ENCODE data around the gene BRSK1. TPM values are rescaled to one million over a fixed set of nuclear protein-coding genes. Genes with fewer than 3 reads are reported as not detected.

The BRSK1 gene
- total RNA-seq, 4 donors from 2014 or later, result 0.73 to 1.1 TPM; not detected in 2

- intact Hi-C loops (cut with DNase I), result no loop called here
- WGBS, 2 donors, result 60 to 67% methylated on average over 9 to 11 of the region's 32 CpGs
- Histone ChIP-seq H3K36me3 (no peaks in the 10 kb centered on the region), H3K9me3 (no peaks in the 10 kb centered on the region), H3K27me3 (peaks cover 0 to 80% (median 2%) of the 10 kb centered on the region in 4 donors), H3K27ac (no peak overlapping the region), H3K4me1 (peaks cover 7 to 17% (median 11%) of the 10 kb centered on the region in 3 donors), H3K4me3 (no peak overlapping the region)
- no peak for DNase-seq
- TF ChIP-seq CTCF (IDR thresholded peaks at IDR 0.05), result no peak
- no peak for TF ChIP-seq POLR2A (IDR thresholded peaks at IDR 0.05)
Observed at GRCh38 chr19:55358943-55359908, 75.4 kb downstream of the BRSK1 start.

GRCh38 chr19:55360902-55361301 is 77.1 kb downstream of the BRSK1 start:
- 74 to 80% methylated on average over 2 to 6 of the region's 16 CpGs for WGBS, 2 donors
- intact Hi-C loops (cut with DNase I), result no loop called here
- H3K9me3 ChIP-seq, result no peaks in the 10 kb centered on the region
- no peaks in the 10 kb centered on the region for H3K36me3 ChIP-seq
- H3K27me3 ChIP-seq, result peaks cover 0 to 76% (median 0%) of the 10 kb centered on the region in 4 donors
- no peak overlapping the region for H3K4me3 ChIP-seq
- peaks cover 0 to under 1% (median 0%) of the 10 kb centered on the region in 3 donors for H3K4me1 ChIP-seq
- TF ChIP-seq CTCF (IDR thresholded peaks at IDR 0.05) (no peak), POLR2A (IDR thresholded peaks at IDR 0.05) (no peak)
- DNase-seq, result no peak
- no peak overlapping the region for H3K27ac ChIP-seq

Small RNA genes within 50 kb of the gene (small RNA-seq; reads per million reads assigned to genes)
- gene MIR6802 (0 to 0.54 (median 0.22) reads per million in 4 donors), gene MIR6803 (0 to 0.54 (median 0) reads per million in 4 donors)

Other genes starting within 250 kb of the BRSK1 start
- gene GP6, start 245.7 kb upstream of the BRSK1 start, total RNA-seq, result not detected
- 10 to 100 TPM; 32.2 to 68.0 (median 41.4) TPM for gene RDH13, start 220.8 kb upstream of the BRSK1 start, total RNA-seq
- 100 to 1,000 TPM; 151 to 341 (median 286) TPM for gene EPS8L1, start 208.1 kb upstream of the BRSK1 start, total RNA-seq
- 10 to 100 TPM; 35.1 to 89.1 (median 43.7) TPM for gene PPP1R12C, start 166.4 kb upstream of the BRSK1 start, total RNA-seq
- 10 to 100 TPM in 1 of 4 donors, 1 to 10 TPM in 3; 3.3 to 23.1 (median 6.2) TPM for gene TNNT1, start 134.8 kb upstream of the BRSK1 start, total RNA-seq
- not detected for gene TNNI3, start 126.3 kb upstream of the BRSK1 start, total RNA-seq
- 1 to 10 TPM in 3 of 4 donors, under 1 TPM in 1; 0.53 to 2.8 (median 1.4) TPM for gene DNAAF3, start 117.4 kb upstream of the BRSK1 start, total RNA-seq
- gene SYT5, start 103.7 kb upstream of the BRSK1 start, total RNA-seq, result under 1 TPM in 1 of 4 donors, not detected in 3; 0.22 TPM
- 1 to 10 TPM in 3 of 4 donors, under 1 TPM in 1; 0.57 to 2.0 (median 1.3) TPM for gene PTPRH, start 74.5 kb upstream of the BRSK1 start, total RNA-seq
- gene TMEM86B, start 55.2 kb upstream of the BRSK1 start, total RNA-seq, result 1 to 10 TPM in 3 of 4 donors, not detected in 1; 1.1 to 3.6 (median 2.2) TPM
- 10 to 100 TPM; 30.6 to 59.2 (median 47.4) TPM for gene PPP6R1, start 25.0 kb upstream of the BRSK1 start, total RNA-seq
- gene HSPBP1, start 3.9 kb upstream of the BRSK1 start, total RNA-seq, result 10 to 100 TPM; 27.1 to 40.7 (median 32.4) TPM
- gene TMEM150B, start 41.3 kb downstream of the BRSK1 start, total RNA-seq, result 1 to 10 TPM in 1 of 4 donors, not detected in 3; 1.7 TPM
- gene KMT5C, start 55.9 kb downstream of the BRSK1 start, total RNA-seq, result 1 to 10 TPM; 5.3 to 9.9 (median 8.2) TPM
- gene COX6B2, start 70.7 kb downstream of the BRSK1 start, total RNA-seq, result 1 to 10 TPM in 1 of 4 donors, under 1 TPM in 2, not detected in 1; 0.66 to 1.4 (median 0.95) TPM
- not detected for gene GARIN5B, start 79.3 kb downstream of the BRSK1 start, total RNA-seq
- not detected for gene IL11, start 86.5 kb downstream of the BRSK1 start, total RNA-seq
- not detected for gene TMEM190, start 92.8 kb downstream of the BRSK1 start, total RNA-seq
- 10 to 100 TPM; 11.9 to 41.8 (median 27.1) TPM for gene TMEM238, start 100.3 kb downstream of the BRSK1 start, total RNA-seq
- gene RPL28, start 101.9 kb downstream of the BRSK1 start, total RNA-seq, result 100 to 1,000 TPM; 395 to 866 (median 753) TPM
- gene UBE2S, start 123.8 kb downstream of the BRSK1 start, total RNA-seq, result 10 to 100 TPM; 15.6 to 41.4 (median 31.2) TPM
- not detected for gene SHISA7, start 159.3 kb downstream of the BRSK1 start, total RNA-seq
- 10 to 100 TPM; 60.5 to 98.1 (median 78.7) TPM for gene ISOC2, start 177.6 kb downstream of the BRSK1 start, total RNA-seq
- not detected for gene C19orf85, start 180.8 kb downstream of the BRSK1 start, total RNA-seq
- 10 to 100 TPM in 1 of 4 donors, 1 to 10 TPM in 3; 4.4 to 22.0 (median 6.8) TPM for gene ZNF628, start 192.6 kb downstream of the BRSK1 start, total RNA-seq
- gene NAT14, start 201.2 kb downstream of the BRSK1 start, total RNA-seq, result 1 to 10 TPM; 1.3 to 4.3 (median 2.9) TPM
- 1 to 10 TPM in 1 of 4 donors, under 1 TPM in 3; 0.40 to 5.0 (median 0.68) TPM for gene SSC5D, start 204.4 kb downstream of the BRSK1 start, total RNA-seq